Measurements from ENCODE around the gene USH2A.

Gene USH2A, protein sequence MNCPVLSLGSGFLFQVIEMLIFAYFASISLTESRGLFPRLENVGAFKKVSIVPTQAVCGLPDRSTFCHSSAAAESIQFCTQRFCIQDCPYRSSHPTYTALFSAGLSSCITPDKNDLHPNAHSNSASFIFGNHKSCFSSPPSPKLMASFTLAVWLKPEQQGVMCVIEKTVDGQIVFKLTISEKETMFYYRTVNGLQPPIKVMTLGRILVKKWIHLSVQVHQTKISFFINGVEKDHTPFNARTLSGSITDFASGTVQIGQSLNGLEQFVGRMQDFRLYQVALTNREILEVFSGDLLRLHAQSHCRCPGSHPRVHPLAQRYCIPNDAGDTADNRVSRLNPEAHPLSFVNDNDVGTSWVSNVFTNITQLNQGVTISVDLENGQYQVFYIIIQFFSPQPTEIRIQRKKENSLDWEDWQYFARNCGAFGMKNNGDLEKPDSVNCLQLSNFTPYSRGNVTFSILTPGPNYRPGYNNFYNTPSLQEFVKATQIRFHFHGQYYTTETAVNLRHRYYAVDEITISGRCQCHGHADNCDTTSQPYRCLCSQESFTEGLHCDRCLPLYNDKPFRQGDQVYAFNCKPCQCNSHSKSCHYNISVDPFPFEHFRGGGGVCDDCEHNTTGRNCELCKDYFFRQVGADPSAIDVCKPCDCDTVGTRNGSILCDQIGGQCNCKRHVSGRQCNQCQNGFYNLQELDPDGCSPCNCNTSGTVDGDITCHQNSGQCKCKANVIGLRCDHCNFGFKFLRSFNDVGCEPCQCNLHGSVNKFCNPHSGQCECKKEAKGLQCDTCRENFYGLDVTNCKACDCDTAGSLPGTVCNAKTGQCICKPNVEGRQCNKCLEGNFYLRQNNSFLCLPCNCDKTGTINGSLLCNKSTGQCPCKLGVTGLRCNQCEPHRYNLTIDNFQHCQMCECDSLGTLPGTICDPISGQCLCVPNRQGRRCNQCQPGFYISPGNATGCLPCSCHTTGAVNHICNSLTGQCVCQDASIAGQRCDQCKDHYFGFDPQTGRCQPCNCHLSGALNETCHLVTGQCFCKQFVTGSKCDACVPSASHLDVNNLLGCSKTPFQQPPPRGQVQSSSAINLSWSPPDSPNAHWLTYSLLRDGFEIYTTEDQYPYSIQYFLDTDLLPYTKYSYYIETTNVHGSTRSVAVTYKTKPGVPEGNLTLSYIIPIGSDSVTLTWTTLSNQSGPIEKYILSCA (N-terminal part only)

DNA sequence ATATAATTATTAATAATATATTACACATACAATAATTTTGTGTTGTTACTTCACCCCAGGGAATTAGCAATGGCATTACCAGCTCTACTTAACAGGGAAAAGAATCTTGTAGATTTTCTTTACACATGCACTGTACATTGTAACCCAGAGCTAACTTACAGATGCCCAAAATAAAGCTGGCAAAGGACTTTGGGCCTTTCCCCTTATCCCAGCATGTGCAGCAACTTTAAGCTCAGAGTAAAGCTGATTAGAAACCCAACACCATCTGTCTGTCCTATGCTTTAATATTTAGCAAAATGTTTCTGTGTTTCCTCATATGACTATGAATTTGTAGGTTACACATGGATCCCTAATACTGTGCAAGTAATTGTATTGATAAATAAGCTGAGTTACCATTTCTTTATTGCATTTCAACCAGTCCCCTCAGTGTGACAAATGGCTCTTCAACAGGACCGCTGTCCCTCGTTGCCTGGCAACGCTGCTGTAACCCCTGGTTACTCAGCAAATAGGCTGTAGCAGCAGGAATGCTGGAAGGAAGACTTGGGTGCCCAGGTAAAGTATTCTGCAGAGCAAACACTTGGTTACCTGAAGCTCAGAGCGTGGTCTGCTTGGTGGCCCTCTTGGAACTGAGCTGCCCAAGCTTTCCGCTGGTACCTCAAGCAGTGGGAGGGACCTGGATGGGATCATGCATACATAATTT is at the start of gene USH2A:
USH2A (minus strand) TSS at position 628 of the 700 bp plus-strand sequence. CDS start 1,112 bp downstream, outside the sequence.
- H3K9me3 ChIP-seq (ENCODE audit: insufficient read depth, low read length), result no peaks in the 10 kb centered on the region
- H4K20me1 ChIP-seq (ENCODE audit: low read depth, low read length), result no peaks in the 10 kb centered on the region
- no peak within 1 kb of the TSS for H3K9ac ChIP-seq (ENCODE audit: low read length)
- TF ChIP-seq EZH2phosphoT487 (conservative IDR thresholded peaks at IDR 0.05; ENCODE audit: low read length), result no peak
- TF ChIP-seq, protein P1, sequence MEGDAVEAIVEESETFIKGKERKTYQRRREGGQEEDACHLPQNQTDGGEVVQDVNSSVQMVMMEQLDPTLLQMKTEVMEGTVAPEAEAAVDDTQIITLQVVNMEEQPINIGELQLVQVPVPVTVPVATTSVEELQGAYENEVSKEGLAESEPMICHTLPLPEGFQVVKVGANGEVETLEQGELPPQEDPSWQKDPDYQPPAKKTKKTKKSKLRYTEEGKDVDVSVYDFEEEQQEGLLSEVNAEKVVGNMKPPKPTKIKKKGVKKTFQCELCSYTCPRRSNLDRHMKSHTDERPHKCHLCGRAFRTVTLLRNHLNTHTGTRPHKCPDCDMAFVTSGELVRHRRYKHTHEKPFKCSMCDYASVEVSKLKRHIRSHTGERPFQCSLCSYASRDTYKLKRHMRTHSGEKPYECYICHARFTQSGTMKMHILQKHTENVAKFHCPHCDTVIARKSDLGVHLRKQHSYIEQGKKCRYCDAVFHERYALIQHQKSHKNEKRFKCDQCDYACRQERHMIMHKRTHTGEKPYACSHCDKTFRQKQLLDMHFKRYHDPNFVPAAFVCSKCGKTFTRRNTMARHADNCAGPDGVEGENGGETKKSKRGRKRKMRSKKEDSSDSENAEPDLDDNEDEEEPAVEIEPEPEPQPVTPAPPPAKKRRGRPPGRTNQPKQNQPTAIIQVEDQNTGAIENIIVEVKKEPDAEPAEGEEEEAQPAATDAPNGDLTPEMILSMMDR (IDR thresholded peaks at IDR 0.05; ENCODE audit: insufficient read depth, low read length, poor library complexity, severe bottlenecking), result no peak
- no peak within 1 kb of the TSS for H2AFZ ChIP-seq (ENCODE audit: low read depth, low read length, severe bottlenecking)
- no peaks in the 10 kb centered on the region for H3K9me2 ChIP-seq (replicated peaks; ENCODE audit: insufficient read depth, low read length)
- no peaks in the 10 kb centered on the region for H3K36me3 ChIP-seq (ENCODE audit: low read length)
- no peak within 1 kb of the TSS for H3K27ac ChIP-seq (ENCODE audit: low read depth, low read length)
- no peaks in the 10 kb centered on the region for H3K79me2 ChIP-seq (ENCODE audit: insufficient read depth, low read length)
- no peaks in the 10 kb centered on the region for H3F3A ChIP-seq (ENCODE audit: insufficient read depth)
- H3K27me3 ChIP-seq (ENCODE audit: low read length), result no peaks in the 10 kb centered on the region
- no peak within 1 kb of the TSS for H3K4me3 ChIP-seq (ENCODE audit: insufficient read depth, low read length, poor library complexity, severe bottlenecking)
- H3K4me2 ChIP-seq (ENCODE audit: low read depth, low read length, poor library complexity, severe bottlenecking), result no peak within 1 kb of the TSS

DNA sequence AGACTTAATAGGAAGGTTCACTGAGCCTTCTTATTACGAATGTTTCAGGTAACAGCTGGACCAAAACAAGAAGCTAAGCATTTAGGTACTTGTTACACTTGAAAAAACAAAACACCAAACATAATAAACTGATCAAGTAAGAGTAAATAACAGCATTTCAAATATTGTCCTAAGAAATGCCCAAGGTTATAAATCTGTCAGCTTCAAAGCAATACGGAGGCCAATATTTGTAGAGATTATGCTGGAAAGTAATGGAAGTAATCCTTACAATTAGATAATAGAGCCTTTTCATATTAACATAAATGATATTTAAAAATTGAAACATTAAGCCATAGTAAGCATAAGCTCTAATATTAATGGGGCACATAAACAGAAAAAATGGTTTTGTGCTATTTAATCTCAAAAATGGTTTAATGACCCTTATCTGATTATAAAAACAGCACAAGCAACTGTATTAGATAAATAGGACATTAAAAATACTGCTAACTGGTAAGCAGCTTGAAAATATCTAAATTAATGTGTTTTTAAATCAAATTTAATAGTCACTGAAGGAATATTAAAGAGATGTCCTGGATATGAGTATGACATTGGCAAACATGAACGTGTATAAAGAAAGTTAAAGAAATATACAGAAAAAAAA is 43.0 kb upstream of the USH2A start:
- H3K79me2 ChIP-seq (ENCODE audit: insufficient read depth, low read length), result no peaks in the 10 kb centered on the region
- H3K27me3 ChIP-seq (ENCODE audit: low read length), result no peaks in the 10 kb centered on the region
- H3K9me2 ChIP-seq (replicated peaks; ENCODE audit: insufficient read depth, low read length), result no peaks in the 10 kb centered on the region
- TF ChIP-seq, protein P1 (IDR thresholded peaks at IDR 0.05; ENCODE audit: insufficient read depth, low read length, poor library complexity, severe bottlenecking), result no peak
- no peak for TF ChIP-seq EZH2phosphoT487 (conservative IDR thresholded peaks at IDR 0.05; ENCODE audit: low read length)
- H3K9ac ChIP-seq (ENCODE audit: low read length), result no peak overlapping the region
- H2AFZ ChIP-seq (ENCODE audit: low read depth, low read length, severe bottlenecking), result no peak overlapping the region
- H3F3A ChIP-seq (ENCODE audit: insufficient read depth), result no peaks in the 10 kb centered on the region
- no peak overlapping the region for H3K27ac ChIP-seq (ENCODE audit: low read depth, low read length)
- no peak overlapping the region for H3K4me2 ChIP-seq (ENCODE audit: low read depth, low read length, poor library complexity, severe bottlenecking)
- no peaks in the 10 kb centered on the region for H4K20me1 ChIP-seq (ENCODE audit: low read depth, low read length)
- H3K36me3 ChIP-seq (ENCODE audit: low read length), result no peaks in the 10 kb centered on the region
- no peak overlapping the region for H3K4me3 ChIP-seq (ENCODE audit: insufficient read depth, low read length, poor library complexity, severe bottlenecking)
- H3K9me3 ChIP-seq (ENCODE audit: insufficient read depth, low read length), result no peaks in the 10 kb centered on the region

DNA sequence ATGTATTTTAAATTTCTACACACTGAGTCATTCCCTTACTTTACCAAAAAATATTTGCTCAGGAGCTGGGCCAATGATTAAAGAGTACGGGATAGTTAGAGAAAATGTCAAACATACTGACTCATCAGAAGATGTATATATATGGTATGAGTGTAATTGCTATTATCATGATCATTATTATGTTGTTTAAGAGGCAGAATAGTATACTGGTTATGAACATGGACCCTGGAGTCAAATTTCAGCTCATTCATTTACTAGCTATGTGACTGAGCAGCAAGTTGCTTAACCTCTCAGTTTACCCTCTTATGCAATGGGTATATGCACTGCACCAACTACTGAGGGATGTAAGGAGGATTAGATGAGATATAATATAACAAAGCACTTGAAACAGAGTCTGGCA is 41.2 kb upstream of the USH2A start:
- no peak overlapping the region for H3K4me2 ChIP-seq (ENCODE audit: low read depth, low read length, poor library complexity, severe bottlenecking)
- H3K4me3 ChIP-seq (ENCODE audit: insufficient read depth, low read length, poor library complexity, severe bottlenecking), result no peak overlapping the region
- H3K9me2 ChIP-seq (replicated peaks; ENCODE audit: insufficient read depth, low read length), result no peaks in the 10 kb centered on the region
- H3K27ac ChIP-seq (ENCODE audit: low read depth, low read length), result no peak overlapping the region
- no peaks in the 10 kb centered on the region for H4K20me1 ChIP-seq (ENCODE audit: low read depth, low read length)
- TF ChIP-seq EZH2phosphoT487 (conservative IDR thresholded peaks at IDR 0.05; ENCODE audit: low read length), result no peak
- TF ChIP-seq, protein P1 (IDR thresholded peaks at IDR 0.05; ENCODE audit: insufficient read depth, low read length, poor library complexity, severe bottlenecking), result no peak
- no peak overlapping the region for H2AFZ ChIP-seq (ENCODE audit: low read depth, low read length, severe bottlenecking)
- H3K9ac ChIP-seq (ENCODE audit: low read length), result no peak overlapping the region
- H3K27me3 ChIP-seq (ENCODE audit: low read length), result no peaks in the 10 kb centered on the region
- no peaks in the 10 kb centered on the region for H3K79me2 ChIP-seq (ENCODE audit: insufficient read depth, low read length)
- no peaks in the 10 kb centered on the region for H3K9me3 ChIP-seq (ENCODE audit: insufficient read depth, low read length)
- no peaks in the 10 kb centered on the region for H3F3A ChIP-seq (ENCODE audit: insufficient read depth)
- H3K36me3 ChIP-seq (ENCODE audit: low read length), result no peaks in the 10 kb centered on the region

Data from SU-DHL-6 (cell line).